Adipocyte (in vitro differentiated cells): ENCODE measurements around the gene OR51G1.
"Not testable (repeated sequence)": the region's sequence is repeated elsewhere in the genome, so short reads cannot be mapped to it uniquely, and the experiment has no call there.

Experiments used
- DNase-seq: peaks from one replicate; pipeline ENCODE4 v3.0.0-alpha.2; 2015; ENCODE audit warnings: low read depth
- H3K27me3 ChIP-seq: replicated peaks from 2 replicates; pipeline ENCODE4 v1.7.0; 2013; ENCODE audit warnings: mild to moderate bottlenecking, low read length, moderate library complexity; ENCODE audit not compliant: control insufficient read depth, insufficient read depth
- H3K36me3 ChIP-seq: 2 replicates; pipeline ENCODE4 v1.7.0; 2013; ENCODE audit warnings: low read length, mild to moderate bottlenecking, moderate library complexity; ENCODE audit not compliant: control insufficient read depth, insufficient read depth, severe bottlenecking
- H3K4me1 ChIP-seq: 2 replicates; pipeline ENCODE4 v1.7.0; 2013; ENCODE audit warnings: mild to moderate bottlenecking, low read length, moderate library complexity; ENCODE audit not compliant: control insufficient read depth, insufficient read depth
- H3K4me3 ChIP-seq: 2 replicates; pipeline ENCODE4 v1.7.0; 2013; ENCODE audit warnings: mild to moderate bottlenecking, low read length, moderate library complexity
- H3K9ac ChIP-seq: 2 replicates; pipeline ENCODE4 v1.7.0; 2013; ENCODE audit warnings: mild to moderate bottlenecking, low read length, moderate library complexity
- H3K9me3 ChIP-seq: 2 replicates; pipeline ENCODE4 v1.7.0; 2013; ENCODE audit warnings: mild to moderate bottlenecking, low read length, moderate library complexity; ENCODE audit not compliant: control insufficient read depth

The OR51G1 gene

GRCh38 chr11:4924239-4924638, at the start of gene OR51G1:
Gene OR51G1, minus strand, starts transcription at chr11:4924339. Its CDS starts 0 bp downstream, at chr11:4924339.
- H3K27me3 ChIP-seq: no peaks in the 10 kb centered on the region
- H3K36me3 ChIP-seq: no peaks in the 10 kb centered on the region
- H3K9ac ChIP-seq: no peak within 1 kb of the TSS
- DNase-seq: no peak
- no peaks in the 10 kb centered on the region for H3K9me3 ChIP-seq
- H3K4me1 ChIP-seq: no peaks in the 10 kb centered on the region
- H3K4me3 ChIP-seq: no peak within 1 kb of the TSS

GRCh38 chr11:4962816-4963215, 38.7 kb upstream of the OR51G1 start:
- Histone ChIP-seq H3K9me3 (peaks cover 6% of the 10 kb centered on the region), H3K4me3 (no peak overlapping the region), H3K27me3 (no peaks in the 10 kb centered on the region), H3K4me1 (no peaks in the 10 kb centered on the region), H3K9ac (no peak overlapping the region), H3K36me3 (no peaks in the 10 kb centered on the region)
- no peak for DNase-seq

- Histone ChIP-seq H3K4me3 (no peak overlapping the region), H3K4me1 (no peaks in the 10 kb centered on the region), H3K27me3 (no peaks in the 10 kb centered on the region), H3K9me3 (peaks cover 6% of the 10 kb centered on the region), H3K9ac (no peak overlapping the region), H3K36me3 (no peaks in the 10 kb centered on the region)
- no peak for DNase-seq
These were observed 36.7 kb upstream of the OR51G1 start for GRCh38 chr11:4960877-4961276.

GRCh38 chr11:4957396-4957795, 33.3 kb upstream of the OR51G1 start:
- no peaks in the 10 kb centered on the region for H3K4me1 ChIP-seq
- no peaks in the 10 kb centered on the region for H3K36me3 ChIP-seq
- H3K27me3 ChIP-seq: no peaks in the 10 kb centered on the region
- no peak overlapping the region for H3K9ac ChIP-seq
- H3K9me3 ChIP-seq: no peaks in the 10 kb centered on the region
- no peak for DNase-seq
- no peak overlapping the region for H3K4me3 ChIP-seq

- not testable (repeated sequence) for H3K9me3 ChIP-seq, H3K36me3 ChIP-seq, H3K9ac ChIP-seq, DNase-seq, H3K4me1 ChIP-seq, H3K27me3 ChIP-seq, H3K4me3 ChIP-seq
These were observed 31.5 kb upstream of the OR51G1 start, which contains the start of gene OR51A2 for GRCh38 chr11:4955613-4956012. Gene OR51A2, minus strand, starts transcription at chr11:4955713. Its CDS starts 0 bp downstream, at chr11:4955713.

- Histone ChIP-seq H3K9ac (no peak within 1 kb of the TSS), H3K9me3 (no peaks in the 10 kb centered on the region), H3K4me3 (no peak within 1 kb of the TSS), H3K36me3 (no peaks in the 10 kb centered on the region), H3K27me3 (no peaks in the 10 kb centered on the region), H3K4me1 (no peaks in the 10 kb centered on the region)
- DNase-seq: no peak
These were observed 23.4 kb upstream of the OR51G1 start, which contains the start of gene OR51A4 for GRCh38 chr11:4947505-4947904. Gene OR51A4, minus strand, starts transcription at chr11:4947605. Its CDS starts 505 bp downstream, at chr11:4947100.

- Histone ChIP-seq H3K4me3 (no peak overlapping the region), H3K4me1 (no peaks in the 10 kb centered on the region), H3K9ac (no peak overlapping the region), H3K27me3 (no peaks in the 10 kb centered on the region), H3K36me3 (no peaks in the 10 kb centered on the region), H3K9me3 (no peaks in the 10 kb centered on the region)
- no peak for DNase-seq
These were observed 12.6 kb upstream of the OR51G1 start for GRCh38 chr11:4936745-4937144.

- Histone ChIP-seq H3K4me1 (no peaks in the 10 kb centered on the region), H3K27me3 (no peaks in the 10 kb centered on the region), H3K4me3 (no peak overlapping the region), H3K36me3 (no peaks in the 10 kb centered on the region), H3K9ac (no peak overlapping the region), H3K9me3 (no peaks in the 10 kb centered on the region)
- no peak for DNase-seq
These were observed 8.6 kb upstream of the OR51G1 start for GRCh38 chr11:4932751-4933150.

GRCh38 chr11:4926608-4927007, 2.5 kb upstream of the OR51G1 start:
- peak; percentile 10 for DNase-seq
- Histone ChIP-seq H3K9ac (no peak overlapping the region), H3K36me3 (no peaks in the 10 kb centered on the region), H3K4me3 (no peak overlapping the region), H3K27me3 (no peaks in the 10 kb centered on the region), H3K9me3 (no peaks in the 10 kb centered on the region), H3K4me1 (no peaks in the 10 kb centered on the region)

GRCh38 chr11:4922304-4922703, 1.8 kb downstream of the OR51G1 start:
- Histone ChIP-seq H3K4me3 (no peak overlapping the region), H3K36me3 (no peaks in the 10 kb centered on the region), H3K9me3 (no peaks in the 10 kb centered on the region), H3K27me3 (no peaks in the 10 kb centered on the region), H3K4me1 (no peaks in the 10 kb centered on the region), H3K9ac (no peak overlapping the region)
- no peak for DNase-seq

- Histone ChIP-seq H3K36me3 (no peaks in the 10 kb centered on the region), H3K4me3 (no peak overlapping the region), H3K9ac (no peak overlapping the region), H3K9me3 (no peaks in the 10 kb centered on the region), H3K27me3 (no peaks in the 10 kb centered on the region), H3K4me1 (no peaks in the 10 kb centered on the region)
- no peak for DNase-seq
These were observed 2.3 kb downstream of the OR51G1 start for GRCh38 chr11:4921796-4922195.

GRCh38 chr11:4919250-4919649, 4.9 kb downstream of the OR51G1 start, which contains the start of gene OR51G2:
Gene OR51G2, minus strand, starts transcription at chr11:4919350. Its CDS starts 3,687 bp downstream, at chr11:4915663.
- peaks cover 3% of the 10 kb centered on the region for H3K9me3 ChIP-seq
- H3K27me3 ChIP-seq: no peaks in the 10 kb centered on the region
- DNase-seq: no peak
- no peaks in the 10 kb centered on the region for H3K36me3 ChIP-seq
- no peak within 1 kb of the TSS for H3K4me3 ChIP-seq
- no peaks in the 10 kb centered on the region for H3K4me1 ChIP-seq
- no peak within 1 kb of the TSS for H3K9ac ChIP-seq
